Measurements from ENCODE around the gene WNT2B. TPM values are rescaled to one million over a fixed set of nuclear protein-coding genes. Genes with fewer than 3 reads are reported as not detected.

WNT2B gene
- total and polyA plus RNA-seq, 2 donors (not counting 1 experiment from before 2014, with no cell fraction given) = 0.54 to 5.2 TPM

Other genes with a start within 250 kb of the WNT2B start
- 28.3 and 28.9 TPM in 2 replicates for gene CTTNBP2NL, start 112.8 kb upstream of the WNT2B start, total RNA-seq
- 0.36 and 0.46 TPM in 2 replicates for gene CTTNBP2NL, start 112.8 kb upstream of the WNT2B start, polyA plus RNA-seq
- 16.4 and 21.9 TPM in 2 replicates for gene ST7L, start 110.2 kb downstream of the WNT2B start, total RNA-seq
- gene ST7L, start 110.2 kb downstream of the WNT2B start, polyA plus RNA-seq = 13.1 and 17.4 TPM in 2 replicates
- gene CAPZA1, start 110.9 kb downstream of the WNT2B start, total RNA-seq = 172 and 182 TPM in 2 replicates
- 52.2 and 79.1 TPM in 2 replicates for gene CAPZA1, start 110.9 kb downstream of the WNT2B start, polyA plus RNA-seq
- 46.2 and 51.2 TPM in 2 replicates for gene MOV10, start 165.7 kb downstream of the WNT2B start, total RNA-seq
- 31.0 and 44.6 TPM in 2 replicates for gene MOV10, start 165.7 kb downstream of the WNT2B start, polyA plus RNA-seq
- 18.5 and 21.0 TPM in 2 replicates for gene RHOC, start 198.2 kb downstream of the WNT2B start, total RNA-seq
- 28.3 and 32.7 TPM in 2 replicates for gene RHOC, start 198.2 kb downstream of the WNT2B start, polyA plus RNA-seq
- gene PPM1J, start 206.4 kb downstream of the WNT2B start, total RNA-seq = 1.7 and 2.1 TPM in 2 replicates
- 7.5 and 9.8 TPM in 2 replicates for gene PPM1J, start 206.4 kb downstream of the WNT2B start, polyA plus RNA-seq